ENCODE results near the gene CACHD1. TPM values are rescaled to one million over a fixed set of nuclear protein-coding genes. Genes with fewer than 3 reads are reported as not detected.

CACHD1 gene
- total RNA-seq, 1 experiment from 2014 or later: 8.4 TPM

- Histone ChIP-seq H3K9me2 (ENCODE audit: insufficient read depth) (no peaks in the 10 kb centered on the region), H3K36me3 (ENCODE audit: control insufficient read depth in 1 of 2, insufficient read depth in 2 of 2, low read length in 2 of 2) (no peaks in the 10 kb centered on the region), H4K20me1 (ENCODE audit: insufficient read depth) (no peaks in the 10 kb centered on the region), H3K27me3 (ENCODE audit: insufficient read depth, low read length) (no peaks in the 10 kb centered on the region), H3K79me2 (ENCODE audit: insufficient read depth, low read length) (no peaks in the 10 kb centered on the region), H3K27ac (ENCODE audit: low read depth, low read length) (no peak overlapping the region), H3K9ac (ENCODE audit: low read length) (no peak overlapping the region), H3K9me3 (ENCODE audit: control insufficient read depth in 1 of 2, insufficient read depth in 1 of 2, low read depth in 1 of 2, low read length in 2 of 2) (no peaks in the 10 kb centered on the region), H3K4me2 (ENCODE audit: low read length) (no peak overlapping the region), H3K4me1 (ENCODE audit: control insufficient read depth in 1 of 2, insufficient read depth in 2 of 2, low read length in 2 of 2) (no peaks in the 10 kb centered on the region), H2AFZ (ENCODE audit: low read depth, low read length, poor library complexity, severe bottlenecking) (no peak overlapping the region), H3K4me3 (replicated peaks in 1 of 2; ENCODE audit: low read depth in 1 of 2, low read length in 2 of 2) (no peak overlapping the region)
- ATAC-seq (no peak), DNase-seq (ENCODE audit: low read depth, low spot score) (no peak)
- RAD21 ChIA-PET (ENCODE audit: low non-redundant PET in 1 of 2, low total read pairs in 2 of 2, uncharacterized antibody in 2 of 2, unreplicated experiment in 2 of 2): no interaction called here
- no TSS peak for BruUV-seq (replicated peaks)
- POLR2A ChIA-PET: no interaction called here
- intact Hi-C loops (cut with micrococcal nuclease): no loop called here
- CTCF ChIA-PET: no interaction called here
- TF ChIP-seq POLR2A (IDR thresholded peaks at IDR 0.05; ENCODE audit: borderline replicate concordance, extremely low read depth, insufficient read depth, insufficient read length): no peak
- no peak for TF ChIP-seq REST (IDR thresholded peaks at IDR 0.05; ENCODE audit: low read depth)
- no peak for TF ChIP-seq ZNF274 (IDR thresholded peaks at IDR 0.05; ENCODE audit: low read depth, low read length)
- TF ChIP-seq SP1 (IDR thresholded peaks at IDR 0.05; ENCODE audit: low read depth): no peak
These were observed 263.8 kb downstream of the CACHD1 start for GRCh38 chr1:64733581-64734286.

DNA sequence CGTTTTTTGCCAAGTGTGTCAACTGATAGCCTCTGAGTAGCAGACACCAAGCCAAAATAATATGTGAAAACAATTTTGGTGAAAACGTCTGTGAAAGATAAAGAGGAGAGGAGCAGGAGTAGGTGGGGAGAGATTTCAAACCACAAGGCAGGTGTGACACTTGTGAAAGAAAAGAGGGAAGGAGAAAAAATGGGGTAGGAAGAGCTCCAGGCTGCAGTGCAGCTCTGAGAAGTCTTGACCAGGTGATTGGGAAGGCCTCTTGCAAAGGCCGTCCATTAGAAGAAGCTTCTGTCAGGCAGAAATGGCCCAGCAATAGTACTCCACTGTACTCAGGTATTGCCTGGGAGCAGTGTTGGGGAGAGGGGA lies 264.3 kb downstream of the CACHD1 start:
- H3K36me3 ChIP-seq (ENCODE audit: control insufficient read depth in 1 of 2, insufficient read depth in 2 of 2, low read length in 2 of 2): no peaks in the 10 kb centered on the region
- no peaks in the 10 kb centered on the region for H3K9me2 ChIP-seq (ENCODE audit: insufficient read depth)

More for the DNA sequence above, 264.3 kb downstream of the CACHD1 start:
- Histone ChIP-seq H3K4me1 (ENCODE audit: control insufficient read depth in 1 of 2, insufficient read depth in 2 of 2, low read length in 2 of 2) (no peaks in the 10 kb centered on the region), H3K9ac (ENCODE audit: low read length) (no peak overlapping the region), H3K27me3 (ENCODE audit: insufficient read depth, low read length) (no peaks in the 10 kb centered on the region), H4K20me1 (ENCODE audit: insufficient read depth) (no peaks in the 10 kb centered on the region), H3K79me2 (ENCODE audit: insufficient read depth, low read length) (no peaks in the 10 kb centered on the region), H2AFZ (ENCODE audit: low read depth, low read length, poor library complexity, severe bottlenecking) (no peak overlapping the region), H3K4me3 (replicated peaks in 1 of 2; ENCODE audit: low read depth in 1 of 2, low read length in 2 of 2) (no peak overlapping the region), H3K4me2 (ENCODE audit: low read length) (no peak overlapping the region), H3K9me3 (ENCODE audit: control insufficient read depth in 1 of 2, insufficient read depth in 1 of 2, low read depth in 1 of 2, low read length in 2 of 2) (no peaks in the 10 kb centered on the region), H3K27ac (ENCODE audit: low read depth, low read length) (no peak overlapping the region)
- ChIA-PET RAD21 (ENCODE audit: low non-redundant PET in 1 of 2, low total read pairs in 2 of 2, uncharacterized antibody in 2 of 2, unreplicated experiment in 2 of 2) (no interaction called here), POLR2A (no interaction called here), CTCF (no interaction called here)
- intact Hi-C loops (cut with micrococcal nuclease): no loop called here
- ATAC-seq: no peak
- no TSS peak for BruUV-seq (replicated peaks)
- DNase-seq (ENCODE audit: low read depth, low spot score): no peak
- TF ChIP-seq SIN3A (IDR thresholded peaks at IDR 0.05; ENCODE audit: low read depth): no peak
- no peak for TF ChIP-seq YY1 (IDR thresholded peaks at IDR 0.05; ENCODE audit: extremely low read depth, insufficient replicate concordance, low read depth, low read length)
- no peak for TF ChIP-seq RAD21 (IDR thresholded peaks at IDR 0.05; ENCODE audit: low read depth)
- no peak for TF ChIP-seq ZFX (IDR thresholded peaks at IDR 0.05)
- TF ChIP-seq FOSL1 (IDR thresholded peaks at IDR 0.05; ENCODE audit: low read depth): no peak
- TF ChIP-seq, protein P1, sequence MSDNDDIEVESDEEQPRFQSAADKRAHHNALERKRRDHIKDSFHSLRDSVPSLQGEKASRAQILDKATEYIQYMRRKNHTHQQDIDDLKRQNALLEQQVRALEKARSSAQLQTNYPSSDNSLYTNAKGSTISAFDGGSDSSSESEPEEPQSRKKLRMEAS (IDR thresholded peaks at IDR 0.05): no peak
- TF ChIP-seq EZH2 (IDR thresholded peaks at IDR 0.05): no peak
- no peak for TF ChIP-seq ZNF274 (IDR thresholded peaks at IDR 0.05; ENCODE audit: low read depth, low read length)
- TF ChIP-seq SRF (IDR thresholded peaks at IDR 0.05; ENCODE audit: low read depth): no peak
- no peak for TF ChIP-seq CTCF (IDR thresholded peaks at IDR 0.05 in 2 of 3, conservative IDR thresholded peaks at IDR 0.05 in 1 of 3; ENCODE audit: borderline replicate concordance in 1 of 3, insufficient read depth in 1 of 3, low read depth in 2 of 3, low read length in 2 of 3)
- no peak for TF ChIP-seq EZH2phosphoT487 (IDR thresholded peaks at IDR 0.05; ENCODE audit: borderline replicate concordance)
- no peak for TF ChIP-seq ATF3 (IDR thresholded peaks at IDR 0.05)

Measured in HCT116 (cell line).